Omental fat pad (tissue), 4 donors: ENCODE measurements around the gene ZNF787. TPM values are rescaled to one million over a fixed set of nuclear protein-coding genes. Genes with fewer than 3 reads are reported as not detected.

ENCODE experiments used
- ATAC-seq: fragments of 150-250 bp; one replicate; pipeline ENCODE4 v1.9.1; 2016; ENCODE audit warnings: mild to moderate bottlenecking, moderate library complexity; ENCODE audit not compliant: low FRiP score
- DNase-seq: peaks from one replicate; pipeline ENCODE4 v3.0.0-alpha.2; 2019; ENCODE audit warnings: low spot score
- CTCF ChIP-seq, 3 donors: fragments of 450-650 bp; IDR thresholded peaks; one replicate each; pipeline ENCODE4 v1.5.1; 2016 to 2017; ENCODE audit warnings: antibody characterized with exemption in 3 of 3, mild to moderate bottlenecking in 3 of 3, moderate library complexity in 2 of 3
- total RNA-seq, 4 donors: library from RNA; depleted of rRNA; stranded (reverse); fragments of >200 nt; gene quantifications; one replicate each; pipeline ENCODE4 v1.1.0, GENCODE V29; 2016

ZNF787 gene
- 10 to 100 TPM; 10.9 to 18.6 (median 12.0) TPM for total RNA-seq

- ATAC-seq (peak; percentile 95), DNase-seq (peak; percentile 85)
- TF ChIP-seq CTCF (IDR thresholded peaks at IDR 0.05) = no peak
Measured at GRCh38 chr19:56121180-56122167, at the start of gene ZNF787. TSS of gene ZNF787 (minus strand) at chr19:56121295. CDS start at chr19:56103217, 18,078 bp downstream.

GRCh38 chr19:56170261-56170660 lies 49.2 kb upstream of the ZNF787 start:
- DNase-seq (peak; percentile 57), ATAC-seq (peak; percentile 97)
- TF ChIP-seq CTCF (IDR thresholded peaks at IDR 0.05) = no peak

GRCh38 chr19:56167064-56167578 lies 46.0 kb upstream of the ZNF787 start:
- no peak for TF ChIP-seq CTCF (IDR thresholded peaks at IDR 0.05)
- ATAC-seq = no peak
- DNase-seq = no peak

- no peak for DNase-seq
- ATAC-seq = peak; percentile 26
- TF ChIP-seq CTCF (IDR thresholded peaks at IDR 0.05) = no peak
Measured at GRCh38 chr19:56163097-56163496, 42.0 kb upstream of the ZNF787 start.

GRCh38 chr19:56162258-56162657 lies 41.2 kb upstream of the ZNF787 start:
- no peak for ATAC-seq
- TF ChIP-seq CTCF (IDR thresholded peaks at IDR 0.05) = no peak
- no peak for DNase-seq

- no peak for ATAC-seq
- no peak for DNase-seq
- TF ChIP-seq CTCF (IDR thresholded peaks at IDR 0.05) = no peak
Measured at GRCh38 chr19:56161534-56161933, 40.4 kb upstream of the ZNF787 start.
